ENCODE results near the gene TLR9.
"Not testable (repeated sequence)": the region's sequence is repeated elsewhere in the genome, so short reads cannot be mapped to it uniquely, and the experiment has no call there.

The TLR9 gene, protein sequence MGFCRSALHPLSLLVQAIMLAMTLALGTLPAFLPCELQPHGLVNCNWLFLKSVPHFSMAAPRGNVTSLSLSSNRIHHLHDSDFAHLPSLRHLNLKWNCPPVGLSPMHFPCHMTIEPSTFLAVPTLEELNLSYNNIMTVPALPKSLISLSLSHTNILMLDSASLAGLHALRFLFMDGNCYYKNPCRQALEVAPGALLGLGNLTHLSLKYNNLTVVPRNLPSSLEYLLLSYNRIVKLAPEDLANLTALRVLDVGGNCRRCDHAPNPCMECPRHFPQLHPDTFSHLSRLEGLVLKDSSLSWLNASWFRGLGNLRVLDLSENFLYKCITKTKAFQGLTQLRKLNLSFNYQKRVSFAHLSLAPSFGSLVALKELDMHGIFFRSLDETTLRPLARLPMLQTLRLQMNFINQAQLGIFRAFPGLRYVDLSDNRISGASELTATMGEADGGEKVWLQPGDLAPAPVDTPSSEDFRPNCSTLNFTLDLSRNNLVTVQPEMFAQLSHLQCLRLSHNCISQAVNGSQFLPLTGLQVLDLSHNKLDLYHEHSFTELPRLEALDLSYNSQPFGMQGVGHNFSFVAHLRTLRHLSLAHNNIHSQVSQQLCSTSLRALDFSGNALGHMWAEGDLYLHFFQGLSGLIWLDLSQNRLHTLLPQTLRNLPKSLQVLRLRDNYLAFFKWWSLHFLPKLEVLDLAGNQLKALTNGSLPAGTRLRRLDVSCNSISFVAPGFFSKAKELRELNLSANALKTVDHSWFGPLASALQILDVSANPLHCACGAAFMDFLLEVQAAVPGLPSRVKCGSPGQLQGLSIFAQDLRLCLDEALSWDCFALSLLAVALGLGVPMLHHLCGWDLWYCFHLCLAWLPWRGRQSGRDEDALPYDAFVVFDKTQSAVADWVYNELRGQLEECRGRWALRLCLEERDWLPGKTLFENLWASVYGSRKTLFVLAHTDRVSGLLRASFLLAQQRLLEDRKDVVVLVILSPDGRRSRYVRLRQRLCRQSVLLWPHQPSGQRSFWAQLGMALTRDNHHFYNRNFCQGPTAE

DNA sequence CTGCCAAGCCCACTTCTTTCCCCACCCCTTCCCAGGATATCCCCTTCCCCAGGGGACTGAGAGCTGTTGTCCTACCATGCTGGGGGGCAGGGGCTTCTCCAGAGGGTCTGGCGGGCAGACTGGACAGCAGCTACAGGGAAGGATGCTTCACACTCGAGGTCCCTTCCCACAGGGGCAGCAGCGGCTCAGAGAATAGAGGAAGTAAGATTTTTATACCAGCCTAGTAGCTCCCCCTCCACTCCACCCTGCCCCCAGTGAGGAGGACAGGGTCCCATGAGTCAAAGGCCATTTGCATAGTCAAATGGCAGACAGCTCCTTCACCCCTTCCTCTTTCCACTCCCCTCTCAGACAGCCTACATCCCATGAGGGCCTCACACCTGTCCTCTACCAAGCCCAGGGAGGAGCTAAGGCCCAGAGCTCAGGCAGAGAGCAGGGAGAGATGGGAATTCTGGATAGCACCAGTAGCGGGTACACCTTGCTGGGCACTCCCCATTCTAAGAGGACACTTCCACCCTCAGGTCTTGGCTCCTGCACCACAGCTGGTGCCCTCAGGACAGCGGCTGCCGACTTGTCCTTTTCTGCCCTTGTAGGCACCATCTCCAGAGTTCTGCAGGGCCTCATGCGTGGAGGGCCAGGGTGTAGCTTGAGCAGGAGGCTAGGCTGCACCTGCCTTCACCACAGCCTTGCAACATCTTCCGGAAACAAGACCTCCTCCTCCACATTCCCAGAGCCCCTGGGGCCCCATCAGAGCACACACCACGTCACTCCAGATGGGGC, at the start of gene TLR9:
TSS of gene TLR9 (minus strand) at position 194 of the 777 bp plus-strand sequence. CDS start at position 78, 116 bp downstream.
- no peak for DNase-seq (ENCODE audit: low spot score)

DNA sequence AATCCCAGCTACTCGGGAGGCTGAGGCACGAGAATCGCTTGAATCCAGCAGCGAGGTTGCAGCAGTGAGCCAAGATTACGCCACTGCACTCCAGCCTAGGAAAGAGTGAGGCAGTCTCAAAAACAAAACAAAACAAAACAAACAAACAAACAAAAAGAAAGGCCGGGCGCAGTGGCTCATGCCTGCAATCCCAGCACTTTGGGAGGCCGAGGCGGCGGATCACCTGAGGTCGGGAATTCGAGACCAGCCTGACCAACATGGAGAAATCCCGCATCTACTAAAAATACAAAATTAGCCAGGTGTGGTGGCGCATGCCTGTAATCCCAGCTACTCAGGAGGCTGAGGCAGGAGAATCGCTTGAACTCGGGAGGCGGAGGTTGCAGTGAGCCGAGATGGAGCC, 49.3 kb upstream of the TLR9 start:
- DNase-seq (ENCODE audit: low spot score) = not testable (repeated sequence)

DNA sequence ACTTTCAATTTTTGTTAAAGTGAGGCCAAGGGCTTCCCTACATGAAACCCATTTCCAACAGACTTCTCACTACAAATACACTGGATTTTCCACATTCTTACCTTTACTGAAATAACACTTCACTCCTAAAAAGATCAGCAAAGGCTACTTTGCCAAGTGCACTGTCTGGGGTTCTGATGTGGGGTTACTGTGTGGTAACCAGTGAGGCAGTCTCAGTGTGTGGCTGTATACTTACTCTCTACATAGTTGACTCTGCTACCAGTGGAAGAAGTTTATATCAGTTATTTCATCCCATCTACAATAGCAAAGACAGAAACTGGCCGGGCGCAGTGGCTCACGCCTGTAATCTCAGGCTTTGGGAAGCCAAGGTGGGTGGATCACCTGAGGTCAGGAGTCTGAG, 47.4 kb upstream of the TLR9 start:
- no peak for DNase-seq (ENCODE audit: low spot score)

DNA sequence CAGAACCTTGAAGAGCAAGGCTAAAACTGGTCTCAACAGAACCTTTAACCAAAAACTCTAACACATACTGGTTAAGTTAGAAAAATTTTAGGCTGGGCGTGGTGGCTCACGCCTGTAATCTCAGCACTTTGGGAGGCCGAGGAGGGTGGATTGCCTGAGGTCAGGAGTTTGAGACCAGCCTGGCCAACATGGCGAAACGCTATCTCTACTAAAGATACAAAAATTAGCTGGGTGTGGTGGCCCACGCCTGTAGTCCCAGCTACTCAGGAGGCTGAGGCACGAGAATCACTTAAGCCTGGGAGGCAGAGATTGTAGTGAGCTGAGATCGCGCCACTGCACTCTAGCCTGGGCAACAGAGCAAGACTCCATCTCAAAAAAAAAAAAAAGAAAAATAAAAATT, 46.7 kb upstream of the TLR9 start:
- not testable (repeated sequence) for DNase-seq (ENCODE audit: low spot score)

DNA sequence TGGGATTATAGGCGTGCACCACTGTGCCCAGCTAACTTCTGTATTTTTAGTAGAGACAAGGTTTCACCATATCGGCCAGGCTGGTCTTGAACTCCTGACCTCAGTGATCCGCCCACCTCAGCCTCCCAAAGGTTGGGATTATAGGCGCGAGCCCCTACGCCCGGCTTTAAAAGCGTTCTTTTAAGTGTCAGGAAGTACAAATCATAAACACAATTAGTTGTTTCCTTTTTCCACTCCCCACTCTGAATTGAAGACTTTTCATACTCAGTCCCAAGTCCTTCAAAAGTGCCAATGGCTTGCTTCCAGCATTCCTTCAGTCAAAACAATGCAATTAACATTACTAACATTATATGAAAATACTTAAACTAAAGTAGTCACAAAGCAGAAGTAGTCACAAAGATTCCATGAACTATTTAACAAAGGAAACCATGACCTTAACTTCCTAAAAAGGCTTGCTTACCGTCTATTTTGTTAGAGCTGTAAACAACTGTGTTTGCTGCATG, 44.9 kb upstream of the TLR9 start:
- no peak for DNase-seq (ENCODE audit: low spot score)

DNA sequence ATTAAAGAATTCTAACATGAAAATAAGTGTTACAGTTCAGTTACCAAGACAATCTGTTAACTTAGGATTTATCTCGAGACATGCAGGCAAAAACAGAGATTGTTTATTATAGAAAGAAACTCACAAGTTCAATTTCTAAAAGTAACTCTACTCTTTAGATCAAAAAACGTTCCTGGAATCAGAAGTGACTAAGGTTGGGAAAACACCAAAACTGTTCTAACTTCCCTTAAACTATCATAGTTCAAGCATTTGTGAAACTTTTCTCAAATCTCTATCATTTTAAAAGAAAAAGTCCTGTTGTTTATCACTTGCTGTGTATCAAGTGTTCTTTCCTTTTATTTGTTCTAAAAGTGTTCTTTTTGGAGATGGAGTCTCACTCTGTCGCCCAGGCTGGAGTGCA, 44.3 kb upstream of the TLR9 start:
- DNase-seq (ENCODE audit: low spot score) = no peak

DNA sequence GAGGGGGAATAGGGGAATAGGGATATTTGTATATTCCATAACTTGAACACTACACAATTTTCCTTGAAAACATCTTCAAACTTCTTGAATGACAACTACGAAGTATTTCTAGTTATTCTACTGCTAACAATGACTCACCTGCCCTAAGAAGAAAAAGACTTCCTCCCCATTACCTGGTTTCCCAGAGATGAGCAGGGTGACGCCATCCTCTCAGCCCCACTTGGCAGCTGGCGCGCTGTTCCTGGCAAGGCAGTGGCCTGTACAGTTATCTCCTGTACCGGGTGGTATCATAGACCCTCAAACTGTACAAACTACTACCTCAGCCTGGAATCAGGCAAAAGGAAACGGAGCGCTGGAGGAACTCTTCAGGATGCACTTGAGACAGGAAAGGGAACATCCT, 42.6 kb upstream of the TLR9 start:
- peak; percentile 47 for DNase-seq (ENCODE audit: low spot score)

DNA sequence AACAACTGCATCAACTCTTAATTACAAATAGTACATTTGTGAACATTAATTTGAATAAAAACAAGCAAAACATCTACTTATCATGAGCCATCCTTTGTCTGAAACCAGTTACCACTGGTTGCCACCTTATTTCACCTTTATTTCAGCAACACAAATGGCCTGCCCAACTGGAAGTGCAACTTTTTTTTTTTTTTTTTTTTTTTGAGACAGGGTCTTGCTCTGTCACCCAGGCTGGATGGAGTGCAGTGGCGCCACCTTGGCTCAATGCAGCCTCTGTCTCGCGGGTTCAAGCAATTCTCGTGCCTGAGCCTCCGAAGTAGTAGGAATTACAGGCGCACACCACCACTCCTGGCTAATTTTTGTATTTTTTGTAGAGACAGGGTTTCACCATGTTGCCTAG, 39.9 kb upstream of the TLR9 start:
- no peak for DNase-seq (ENCODE audit: low spot score)

DNA sequence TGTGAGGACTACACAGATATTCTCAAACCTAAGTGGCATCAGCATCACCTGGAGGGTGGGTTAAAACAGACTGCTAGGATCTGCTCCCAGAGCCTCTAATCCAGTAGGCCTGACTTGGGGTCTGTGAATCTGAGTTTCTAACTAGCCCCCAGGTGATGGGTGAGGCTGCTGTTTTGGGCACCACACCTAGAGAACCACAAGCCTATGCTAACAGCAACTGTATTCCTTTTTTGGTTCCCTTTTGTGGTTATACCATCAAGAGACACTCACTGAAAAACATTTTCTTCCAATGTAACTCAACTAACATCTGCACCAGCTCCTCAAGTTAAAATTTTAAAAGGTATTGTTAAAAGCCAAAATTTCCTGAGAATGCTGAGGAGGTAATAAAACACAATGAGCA, 37.0 kb upstream of the TLR9 start:
- no peak for DNase-seq (ENCODE audit: low spot score)

DNA sequence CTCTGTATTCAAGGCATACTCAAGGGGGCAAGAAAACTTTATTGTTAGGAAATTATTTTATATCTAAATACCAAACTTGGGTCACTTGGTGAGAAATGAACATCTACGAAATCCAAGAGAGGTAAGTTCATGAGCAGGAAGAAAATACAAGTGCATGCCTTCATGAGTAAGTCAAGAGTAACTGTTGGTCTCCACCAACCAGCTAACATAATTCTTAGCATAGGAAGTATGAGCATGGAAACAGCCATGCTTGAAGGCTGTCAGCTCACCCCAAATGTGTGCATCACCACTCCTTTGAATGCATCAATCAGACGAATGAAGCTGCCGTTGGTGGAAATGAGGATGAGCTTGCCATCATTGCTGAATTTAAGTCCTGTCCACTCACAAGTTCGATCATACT, 34.0 kb upstream of the TLR9 start:
- no peak for DNase-seq (ENCODE audit: low spot score)

DNA sequence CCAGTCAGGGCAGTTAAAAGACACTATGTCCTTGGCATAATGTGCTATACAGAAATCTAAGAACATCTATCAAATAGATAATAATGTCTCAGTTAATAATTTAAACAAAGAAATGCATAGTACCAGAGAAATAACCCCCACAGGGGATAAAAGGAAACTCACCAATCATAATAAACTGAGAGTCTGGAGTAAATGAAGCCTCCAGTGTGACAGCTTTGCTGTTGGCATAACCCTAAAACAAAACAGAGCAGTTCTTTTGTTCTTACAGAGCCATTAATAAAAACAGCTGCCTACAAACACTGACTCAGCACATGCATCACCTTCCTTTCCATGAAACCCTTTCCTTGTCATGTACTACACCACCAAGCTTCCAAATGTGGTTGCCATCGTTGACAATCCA, 33.6 kb upstream of the TLR9 start:
- DNase-seq (ENCODE audit: low spot score) = no peak

DNA sequence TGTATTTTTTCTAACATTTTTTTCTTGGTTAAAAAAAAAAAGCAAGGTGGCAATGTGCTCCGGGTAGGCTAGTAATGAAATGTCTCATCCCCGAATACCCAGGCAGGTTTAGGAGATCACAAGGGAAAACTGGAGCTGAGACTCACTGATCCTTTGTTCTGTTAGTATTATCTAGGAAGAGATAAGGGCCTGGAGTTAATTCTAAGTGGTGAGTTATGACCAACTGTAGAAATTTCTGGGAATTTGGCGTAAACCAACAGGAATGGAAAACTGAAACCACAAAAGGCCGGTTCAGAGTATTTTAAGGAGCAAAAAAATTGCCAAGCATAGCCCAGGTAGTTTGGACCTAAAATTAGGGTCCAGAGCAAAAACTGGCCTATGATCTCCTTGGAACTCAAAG, 32.5 kb upstream of the TLR9 start:
- no peak for DNase-seq (ENCODE audit: low spot score)

DNA sequence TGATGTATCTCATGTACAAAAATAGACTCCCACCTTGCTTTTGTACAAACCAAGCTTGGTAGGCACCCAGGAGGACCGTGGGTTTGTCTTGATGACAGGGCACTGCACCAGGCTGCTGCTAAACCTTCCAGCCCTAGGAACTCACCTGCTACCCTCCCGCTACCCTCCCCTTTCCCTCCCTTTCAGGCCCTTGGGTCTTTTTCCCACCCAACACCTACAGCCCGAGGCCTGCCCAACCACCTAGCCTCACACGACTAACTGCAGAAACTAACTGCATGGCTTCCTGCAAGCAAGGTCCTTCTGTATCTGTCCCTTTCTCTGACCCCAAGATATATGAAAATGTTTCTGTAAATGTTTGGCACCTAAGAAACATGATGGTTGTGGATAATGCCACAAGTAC, 31.2 kb upstream of the TLR9 start:
- DNase-seq (ENCODE audit: low spot score) = no peak

DNA sequence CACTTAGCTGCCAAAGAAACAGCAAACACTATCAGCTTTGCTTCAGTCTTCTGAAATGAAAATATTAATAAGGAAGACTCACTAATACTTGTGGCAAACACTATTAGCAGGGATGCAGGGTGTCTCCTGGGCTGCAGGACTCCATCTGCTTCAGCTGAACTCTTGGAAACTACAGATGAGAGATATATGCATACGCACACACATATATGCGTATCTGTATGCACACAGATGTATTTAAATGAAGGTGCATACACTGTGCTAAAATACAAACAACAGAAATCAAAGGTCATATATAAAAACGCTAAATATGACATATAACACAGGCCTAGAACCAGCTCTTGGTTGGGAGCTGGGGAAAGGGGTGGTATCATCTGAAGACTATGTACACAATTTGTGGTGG, 30.7 kb upstream of the TLR9 start:
- no peak for DNase-seq (ENCODE audit: low spot score)

DNA sequence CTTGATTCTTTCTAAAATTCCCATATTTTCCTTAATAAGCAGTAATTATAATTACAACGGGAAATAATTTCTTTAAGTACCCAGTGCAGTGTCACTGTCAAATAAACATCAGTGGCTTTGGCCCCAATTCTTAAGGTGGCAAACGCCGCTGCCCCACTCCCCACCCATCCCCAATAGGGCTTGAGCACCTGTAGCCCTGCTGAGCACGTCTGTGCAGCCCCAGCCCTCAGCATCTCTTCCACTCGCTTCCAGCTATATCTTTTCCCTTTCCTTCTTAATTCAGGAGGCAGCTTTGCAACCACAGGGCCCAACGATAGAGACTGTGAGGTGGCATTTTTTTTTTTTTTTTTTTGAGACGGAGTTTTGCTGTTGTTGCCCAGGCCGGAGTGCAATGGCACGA, 29.2 kb upstream of the TLR9 start:
- no peak for DNase-seq (ENCODE audit: low spot score)

DNA sequence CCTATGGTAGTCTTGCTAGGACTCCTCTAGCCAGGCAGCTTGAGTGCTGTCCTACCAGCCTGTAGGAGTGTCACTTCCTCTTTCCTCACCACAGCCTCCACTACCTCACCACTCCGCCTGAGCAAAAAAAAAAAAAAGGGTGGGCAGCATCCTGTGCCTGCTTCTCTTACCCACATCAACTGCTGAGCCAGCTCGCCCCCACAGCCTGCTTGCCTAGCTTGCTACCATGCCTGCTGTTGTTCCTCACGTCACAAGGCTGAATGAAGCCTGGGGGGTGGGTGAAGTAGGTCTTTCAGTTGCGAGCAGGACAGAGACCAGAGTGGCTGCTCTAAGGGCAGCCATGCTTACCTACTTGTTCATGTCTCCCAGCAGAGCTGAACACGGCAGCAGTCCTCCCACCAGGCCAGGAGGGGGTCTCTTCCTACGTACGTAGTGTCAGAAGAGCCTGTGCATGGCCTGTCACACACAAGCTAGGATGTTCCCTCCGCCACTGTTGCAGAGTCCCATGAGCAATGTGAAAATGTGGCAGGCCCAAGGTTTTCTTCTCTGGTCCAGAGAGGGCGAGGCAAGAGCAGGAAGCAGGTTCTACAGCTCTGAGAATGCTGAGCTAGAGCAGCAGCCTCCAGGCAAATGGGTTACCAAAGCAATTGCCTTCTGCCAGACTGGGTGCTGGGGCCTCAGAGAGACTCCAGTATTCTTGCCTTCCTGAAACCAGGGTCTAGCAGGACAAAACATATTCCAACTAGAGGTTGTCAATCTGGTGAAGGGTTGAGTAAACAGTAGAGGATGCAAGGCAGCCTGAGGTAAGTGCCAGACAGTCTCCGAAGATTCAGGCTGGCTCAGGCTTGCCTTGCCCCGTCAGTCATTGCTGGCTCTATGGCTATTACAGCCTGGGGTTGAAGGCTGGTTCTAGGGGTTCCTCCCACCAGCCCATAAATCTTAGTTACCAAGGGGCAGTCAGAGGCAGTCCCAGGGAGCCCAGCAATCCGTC, 28.2 kb upstream of the TLR9 start:
- peak; percentile 91 for DNase-seq (ENCODE audit: low spot score)

DNA sequence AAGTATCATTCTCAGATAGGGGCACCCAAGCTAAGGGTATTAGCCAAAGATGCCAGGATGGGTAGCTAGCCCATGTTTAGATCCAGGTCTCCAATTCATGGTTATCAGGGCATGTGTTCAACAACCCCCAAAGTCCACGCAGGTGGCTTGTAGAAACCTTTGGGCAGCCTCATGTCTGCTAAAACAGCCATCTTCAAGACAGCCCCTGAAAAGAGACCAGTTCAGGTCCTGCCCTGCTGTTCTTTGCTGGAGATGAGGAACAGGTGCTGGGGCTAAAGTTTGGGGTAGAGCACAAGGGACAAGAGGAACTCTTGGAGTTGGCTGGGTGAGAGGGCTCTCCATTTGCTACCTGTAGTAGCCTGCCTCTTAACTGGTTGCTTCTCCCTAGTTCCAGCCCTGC, 24.7 kb upstream of the TLR9 start:
- no peak for DNase-seq (ENCODE audit: low spot score)

DNA sequence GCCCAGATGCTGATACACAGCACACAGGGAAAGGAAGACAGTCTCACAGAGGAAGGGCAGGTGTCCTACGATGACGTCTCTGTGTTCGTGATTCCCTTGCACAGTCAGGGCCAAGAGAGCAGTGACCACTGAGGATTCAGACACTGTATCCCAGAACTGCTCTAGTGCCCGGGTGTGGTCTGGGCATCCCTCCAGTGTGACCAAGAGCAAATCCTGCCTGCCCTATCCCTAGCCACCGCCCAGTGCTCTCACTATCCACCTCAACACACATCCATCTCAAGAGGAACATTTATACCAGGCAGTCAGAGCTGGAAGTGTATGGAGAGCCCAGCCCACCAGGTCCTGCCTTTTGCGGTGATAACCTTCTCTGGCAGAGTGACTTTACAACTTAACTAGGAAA, 24.2 kb upstream of the TLR9 start:
- DNase-seq (ENCODE audit: low spot score) = no peak

DNA sequence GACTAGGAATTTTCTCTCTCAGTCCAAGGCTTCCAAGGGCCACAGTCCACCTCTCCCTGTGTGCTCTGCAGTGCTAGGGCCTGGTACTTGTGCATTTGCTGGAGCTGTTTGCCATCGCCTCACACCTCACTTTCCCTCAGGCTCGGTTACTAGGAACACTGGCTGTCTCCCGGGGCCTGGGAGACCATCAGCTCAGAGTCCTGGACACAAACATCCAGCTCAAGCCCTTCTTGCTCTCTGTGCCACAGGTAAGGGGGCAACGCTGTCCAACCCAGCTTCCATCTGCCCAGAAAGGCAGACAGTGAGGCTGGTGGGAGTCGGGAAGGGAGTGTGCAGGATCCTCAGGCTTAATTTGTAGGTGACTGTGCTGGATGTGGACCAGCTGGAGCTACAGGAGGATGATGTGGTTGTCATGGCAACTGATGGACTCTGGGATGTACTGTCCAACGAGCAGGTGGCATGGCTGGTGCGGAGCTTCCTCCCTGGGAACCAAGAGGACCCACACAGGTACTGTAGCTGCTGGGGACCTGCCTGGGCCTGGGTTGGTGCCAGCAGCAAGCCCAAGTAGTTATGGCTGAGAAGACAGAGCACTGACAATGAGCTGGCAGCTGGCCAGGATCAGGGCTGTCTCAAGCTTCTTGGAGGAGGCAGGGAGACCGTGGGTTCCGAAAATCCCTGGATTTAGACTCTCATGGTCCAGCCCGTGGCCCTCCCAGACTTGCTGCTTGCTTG, 23.5 kb upstream of the TLR9 start:
- no peak for DNase-seq (ENCODE audit: low spot score)

DNA sequence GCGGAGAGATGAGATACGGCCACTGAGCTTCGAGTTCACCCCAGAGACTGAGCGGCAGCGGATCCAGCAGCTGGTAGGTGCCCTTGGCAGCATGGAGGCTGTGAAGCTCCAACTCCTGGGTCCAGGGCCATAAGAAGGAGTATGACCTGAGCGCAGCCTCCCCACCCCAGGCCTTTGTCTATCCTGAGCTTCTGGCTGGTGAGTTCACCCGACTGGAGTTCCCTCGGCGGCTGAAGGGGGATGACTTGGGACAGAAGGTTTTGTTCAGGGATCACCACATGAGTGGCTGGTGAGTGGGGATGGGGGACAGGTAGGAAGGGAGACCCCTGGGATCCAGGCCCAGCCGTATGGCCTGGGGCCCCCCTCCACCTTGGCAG, 22.7 kb upstream of the TLR9 start:
- no peak for DNase-seq (ENCODE audit: low spot score)

Data from CD4-positive, alpha-beta T cell treated with Interleukin-6 at 100 ng/mL for 8 hours (primary cell).